CD14-positive monocyte (primary cell): ENCODE measurements around the gene IFI27. TPM values are rescaled to one million over a fixed set of nuclear protein-coding genes. Genes with fewer than 3 reads are reported as not detected.

Experiments
- DNase-seq, 3 donors: peaks; one replicate each; pipeline ENCODE4 v3.0.0-alpha.2; 2011 to 2022
- H2AFZ ChIP-seq: 2 replicates; pipeline ENCODE4 v1.6.0; 2012; ENCODE audit warnings: mild to moderate bottlenecking, low read depth, low read length, inconsistent platforms; ENCODE audit not compliant: insufficient read depth, poor library complexity, severe bottlenecking
- H3K27ac ChIP-seq, 2 donors: 1 replicate in 1 of 2; 2 replicates in 1 of 2; pipeline ENCODE4 v1.5.1; 2012 to 2013; ENCODE audit warnings: low read length in 2 of 2, control low read depth in 1 of 2, inconsistent platforms in 1 of 2, low read depth in 1 of 2, mild to moderate bottlenecking in 1 of 2
- H3K27me3 ChIP-seq, 2 donors: one replicate each; pipeline versions ENCODE4 v1.6.0 to v1.6.1; 2011 to 2013; ENCODE audit warnings: low read length in 2 of 2; ENCODE audit not compliant: control insufficient read depth in 2 of 2, insufficient read depth in 2 of 2
- H3K36me3 ChIP-seq, 2 donors: replicated peaks in 1 of 2; 1 replicate in 1 of 2; 2 replicates in 1 of 2; pipeline versions ENCODE4 v1.5.1 to v1.6.1; 2012 to 2013; ENCODE audit warnings: low read length in 2 of 2, control low read depth in 1 of 2, inconsistent platforms in 1 of 2, mild to moderate bottlenecking in 1 of 2; ENCODE audit not compliant: insufficient read depth in 2 of 2, control insufficient read depth in 1 of 2
- H3K4me1 ChIP-seq, 2 donors: 1 replicate in 1 of 2; 2 replicates in 1 of 2; pipeline versions ENCODE4 v1.5.1 to v1.6.1; 2012 to 2013; ENCODE audit warnings: low read length in 2 of 2, control low read depth in 1 of 2, inconsistent platforms in 1 of 2, mild to moderate bottlenecking in 1 of 2, moderate library complexity in 1 of 2; ENCODE audit not compliant: insufficient read depth in 2 of 2, control insufficient read depth in 1 of 2
- H3K4me2 ChIP-seq: replicated peaks from 2 replicates; pipeline ENCODE3; 2012; ENCODE audit warnings: low read length, moderate library complexity, mild to moderate bottlenecking; ENCODE audit not compliant: poor library complexity, severe bottlenecking; ENCODE audit errors: extremely low read depth
- H3K4me3 ChIP-seq, 3 experiments: fragments of 200-600 bp in 1 of 3; sonication (generic) in 1 of 3; replicated peaks in 1 of 3; 1 replicate in 2 of 3; 2 replicates in 1 of 3; pipeline ENCODE4 v1.5.1; 2011 to 2013; ENCODE audit warnings: low read length in 3 of 3, mild to moderate bottlenecking in 3 of 3, control low read depth in 2 of 3, low read depth in 2 of 3, inconsistent platforms in 1 of 3, moderate library complexity in 1 of 3
- H3K79me2 ChIP-seq: 2 replicates; pipeline ENCODE4 v1.6.0; 2012; ENCODE audit warnings: mild to moderate bottlenecking, control low read depth, inconsistent platforms, low read length, moderate library complexity; ENCODE audit not compliant: insufficient read depth
- H3K9ac ChIP-seq: 2 replicates; pipeline ENCODE4 v1.6.0; 2017; ENCODE audit warnings: low read length, mild to moderate bottlenecking; ENCODE audit not compliant: insufficient read depth, poor library complexity, severe bottlenecking
- H3K9me3 ChIP-seq, 2 donors: replicated peaks in 1 of 2; 1 replicate in 1 of 2; 2 replicates in 1 of 2; pipeline versions ENCODE4 v1.5.1 to v1.6.1; 2012 to 2013; ENCODE audit warnings: low read length in 2 of 2, control low read depth in 1 of 2; ENCODE audit not compliant: control insufficient read depth in 1 of 2, insufficient read depth in 1 of 2
- H4K20me1 ChIP-seq: 2 replicates; pipeline ENCODE4 v1.6.0; 2012; ENCODE audit warnings: mild to moderate bottlenecking, low read length, control low read depth, moderate library complexity; ENCODE audit not compliant: insufficient read depth
- H3K27ac Mint-ChIP-seq, 7 donors: one replicate each; pipeline ENCODE4 v1.8.0; 2020; ENCODE audit warnings: mild to moderate bottlenecking in 7 of 7, mixed read lengths in 7 of 7, moderate library complexity in 6 of 7, inconsistent platforms in 2 of 7
- H3K27me3 Mint-ChIP-seq, 3 donors: one replicate each; pipeline ENCODE4 v1.8.0; 2021 to 2022; ENCODE audit warnings: low read depth in 3 of 3, mild to moderate bottlenecking in 3 of 3, mixed read lengths in 3 of 3, moderate library complexity in 3 of 3, inconsistent platforms in 1 of 3
- H3K36me3 Mint-ChIP-seq, 2 donors: one replicate each; pipeline ENCODE4 v1.8.0; 2020; ENCODE audit warnings: mixed read lengths in 2 of 2, inconsistent platforms in 1 of 2, mild to moderate bottlenecking in 1 of 2
- H3K4me1 Mint-ChIP-seq: one replicate; pipeline ENCODE4 v1.8.0; 2020; ENCODE audit warnings: mild to moderate bottlenecking, mixed read lengths
- H3K4me3 Mint-ChIP-seq, 2 donors: one replicate each; pipeline ENCODE4 v1.8.0; 2020; ENCODE audit warnings: mild to moderate bottlenecking in 2 of 2, mixed read lengths in 2 of 2, moderate library complexity in 1 of 2
- H3K9me3 Mint-ChIP-seq, 7 donors: one replicate each; pipeline ENCODE4 v1.8.0; 2020 to 2022; ENCODE audit warnings: mixed read lengths in 7 of 7, mild to moderate bottlenecking in 6 of 7, moderate library complexity in 6 of 7, inconsistent platforms in 2 of 7
- CTCF ChIP-seq: fragments of 200-600 bp; IDR thresholded peaks from one replicate; pipeline ENCODE4 v1.8.0; 2022; ENCODE audit warnings: antibody characterized with exemption, mild to moderate bottlenecking
- WGBS: methylation state at CpG from one replicate; pipeline ENCODE4 v1.1.5; 2013; ENCODE audit warnings: missing lambda C conversion rate; ENCODE audit not compliant: insufficient coverage; 5-methylcytosine and 5-hydroxymethylcytosine counted together
- intact Hi-C, 2 donors: fragments of 100-400 bp; cut with micrococcal nuclease; formaldehyde crosslinking; loops; one replicate each; pipeline versions ENCODE4 v1.15.0 to v1.15.1; 2023
- polyA plus RNA-seq, 3 donors: library from polyadenylated mRNA; depleted of rRNA in 1 of 3; unstranded in 2 of 3; stranded (reverse) in 1 of 3; fragments of 300-500 nt in 2 of 3; fragments of >200 nt in 1 of 3; fragmentation: Illumina TruSeq in 2 of 3; gene quantifications; 1 replicate in 2 of 3; 2 replicates in 1 of 3; pipeline ENCODE4 v1.2.3, GENCODE V29; 2012 to 2021

The IFI27 gene
- polyA plus RNA-seq, 3 donors, result 3.0 to 3.9 (median 3.3) TPM

GRCh38 chr14:94142247-94142646 is 31.7 kb downstream of the IFI27 start:
- no peak for TF ChIP-seq CTCF
- Mint-ChIP-seq H3K36me3 (no peaks in the 10 kb centered on the region), H3K9me3 (peaks cover 0 to 1% (median 0%) of the 10 kb centered on the region in 7 donors), H3K4me3 (no peak overlapping the region), H3K4me1 (peaks cover 13% of the 10 kb centered on the region), H3K27ac (no peak overlapping the region), H3K27me3 (peaks cover 0 to 11% (median under 1%) of the 10 kb centered on the region in 3 donors)
- no peaks in the 10 kb centered on the region for H3K27me3 ChIP-seq
- WGBS, result no CpG with 5 or more reads among the region's 3 CpGs
- H3K4me1 ChIP-seq, result peaks cover 8% of the 10 kb centered on the region in 2 donors
- H3K9me3 ChIP-seq, result no peaks in the 10 kb centered on the region
- H2AFZ ChIP-seq, result no peak overlapping the region
- no peaks in the 10 kb centered on the region for H3K79me2 ChIP-seq
- H3K36me3 ChIP-seq, result no peaks in the 10 kb centered on the region
- no peaks in the 10 kb centered on the region for H4K20me1 ChIP-seq
- DNase-seq, result no peak
- no peak overlapping the region for H3K27ac ChIP-seq
- H3K9ac ChIP-seq, result no peak overlapping the region
- H3K4me2 ChIP-seq, result no peak overlapping the region
- intact Hi-C loops, result no loop called here
- no peak overlapping the region for H3K4me3 ChIP-seq

DNA sequence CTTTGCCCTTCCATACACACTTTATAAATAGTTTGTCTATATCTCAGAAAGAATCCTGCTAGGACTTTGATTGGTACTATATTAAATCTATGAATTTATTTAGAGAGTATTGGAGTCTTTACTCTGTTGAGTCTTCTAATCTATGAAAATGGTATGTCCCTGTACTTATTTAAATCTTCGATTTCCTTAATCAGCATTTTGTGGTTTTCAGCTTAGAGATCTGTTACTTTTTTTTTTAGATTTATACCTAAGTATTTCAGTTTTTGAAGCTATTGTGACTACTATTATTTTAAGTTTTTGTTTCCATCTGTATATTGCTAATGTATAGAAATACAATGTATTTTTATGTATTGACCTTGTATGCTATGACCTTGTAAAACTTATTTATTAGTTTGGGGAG is 32.3 kb downstream of the IFI27 start:
- Histone ChIP-seq H2AFZ (no peak overlapping the region), H3K9ac (no peak overlapping the region), H3K27me3 (no peaks in the 10 kb centered on the region), H3K4me3 (no peak overlapping the region), H4K20me1 (no peaks in the 10 kb centered on the region), H3K4me1 (peaks cover 8% of the 10 kb centered on the region in 2 donors), H3K27ac (no peak overlapping the region), H3K79me2 (no peaks in the 10 kb centered on the region), H3K36me3 (no peaks in the 10 kb centered on the region), H3K9me3 (no peaks in the 10 kb centered on the region), H3K4me2 (no peak overlapping the region)
- no peak for TF ChIP-seq CTCF
- Mint-ChIP-seq H3K9me3 (peaks cover 0 to 1% (median 0%) of the 10 kb centered on the region in 7 donors), H3K27ac (no peak overlapping the region), H3K36me3 (no peaks in the 10 kb centered on the region), H3K4me1 (peaks cover 13% of the 10 kb centered on the region), H3K27me3 (peaks cover 0 to 6% (median 0%) of the 10 kb centered on the region in 3 donors), H3K4me3 (no peak overlapping the region)
- WGBS, result no CpG with 5 or more reads among the region's 1 CpG
- intact Hi-C loops, result no loop called here
- no peak for DNase-seq
